ENCODE data around the gene SPTBN1. TPM values are rescaled to one million over a fixed set of nuclear protein-coding genes. Genes with fewer than 3 reads are reported as not detected.

Gene SPTBN1
- total RNA-seq, 1 experiment from 2014 or later: 204 TPM

DNA sequence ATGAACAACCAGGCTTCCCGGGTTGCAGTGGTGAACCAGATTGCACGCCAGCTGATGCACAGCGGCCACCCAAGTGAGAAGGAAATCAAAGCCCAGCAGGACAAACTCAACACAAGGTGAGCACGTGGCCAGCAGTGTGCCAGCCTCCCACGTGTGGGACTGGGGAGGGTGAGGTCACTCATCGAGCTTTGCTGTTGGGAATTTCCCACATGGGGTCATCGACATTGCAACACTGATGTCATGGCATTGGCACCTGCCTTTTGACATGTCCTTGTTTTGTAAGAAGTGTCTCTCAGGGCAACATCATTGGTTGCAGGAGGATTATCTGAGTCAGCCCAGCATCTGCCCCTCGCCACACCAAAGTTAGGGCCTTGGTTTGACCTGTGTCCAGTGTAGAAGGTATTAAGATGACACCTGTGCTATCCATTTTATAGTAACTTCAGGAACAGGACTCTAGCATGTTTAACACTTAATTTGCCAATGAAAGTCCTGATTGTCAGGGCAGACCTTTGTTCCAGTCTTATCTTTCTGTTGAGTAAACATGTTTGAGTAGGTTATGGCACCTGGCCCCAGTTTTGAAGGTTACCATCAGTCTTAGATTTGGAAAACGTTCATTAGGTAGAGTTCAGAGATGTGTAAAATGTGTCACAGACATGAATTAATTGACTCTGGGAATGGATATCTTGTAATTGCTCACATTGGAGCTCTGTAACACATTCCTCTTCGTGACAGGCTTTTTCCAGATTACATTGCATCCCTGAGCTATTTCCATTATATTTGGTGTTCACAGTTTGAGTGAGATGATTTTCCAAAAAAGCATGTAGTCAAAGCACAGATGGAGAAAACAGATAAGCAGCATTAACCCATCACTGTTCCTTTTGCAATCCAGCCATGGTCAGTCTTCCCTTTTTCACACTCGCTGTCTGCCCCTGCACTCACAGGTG is 174.1 kb downstream of the SPTBN1 start:
- ChIA-PET POLR2A (no interaction called here), CTCF (interaction anchor here (1.0 kb wide), 1 partner anchor 35 kb away, joined by 4 read pairs; no protein-coding TSS in a partner anchor)
- H3K9me3 Mint-ChIP-seq: no peaks in the 10 kb centered on the region
- H3K4me1 Mint-ChIP-seq: peaks cover 8% of the 10 kb centered on the region
- DNase-seq (ENCODE audit: low spot score): no peak
- H3K27me3 Mint-ChIP-seq (ENCODE audit: low read depth): no peaks in the 10 kb centered on the region
- H3K27ac Mint-ChIP-seq: no peak overlapping the region
- no peak for ATAC-seq
- H3K4me3 Mint-ChIP-seq: no peak overlapping the region
- peaks cover 86% of the 10 kb centered on the region for H3K36me3 Mint-ChIP-seq
- TF ChIP-seq GABPB1 (CRISPR knock-in tag; IDR thresholded peaks at IDR 0.05): peak; percentile 42; the same call in 1 of the 2 replicates
- TF ChIP-seq, protein P1, sequence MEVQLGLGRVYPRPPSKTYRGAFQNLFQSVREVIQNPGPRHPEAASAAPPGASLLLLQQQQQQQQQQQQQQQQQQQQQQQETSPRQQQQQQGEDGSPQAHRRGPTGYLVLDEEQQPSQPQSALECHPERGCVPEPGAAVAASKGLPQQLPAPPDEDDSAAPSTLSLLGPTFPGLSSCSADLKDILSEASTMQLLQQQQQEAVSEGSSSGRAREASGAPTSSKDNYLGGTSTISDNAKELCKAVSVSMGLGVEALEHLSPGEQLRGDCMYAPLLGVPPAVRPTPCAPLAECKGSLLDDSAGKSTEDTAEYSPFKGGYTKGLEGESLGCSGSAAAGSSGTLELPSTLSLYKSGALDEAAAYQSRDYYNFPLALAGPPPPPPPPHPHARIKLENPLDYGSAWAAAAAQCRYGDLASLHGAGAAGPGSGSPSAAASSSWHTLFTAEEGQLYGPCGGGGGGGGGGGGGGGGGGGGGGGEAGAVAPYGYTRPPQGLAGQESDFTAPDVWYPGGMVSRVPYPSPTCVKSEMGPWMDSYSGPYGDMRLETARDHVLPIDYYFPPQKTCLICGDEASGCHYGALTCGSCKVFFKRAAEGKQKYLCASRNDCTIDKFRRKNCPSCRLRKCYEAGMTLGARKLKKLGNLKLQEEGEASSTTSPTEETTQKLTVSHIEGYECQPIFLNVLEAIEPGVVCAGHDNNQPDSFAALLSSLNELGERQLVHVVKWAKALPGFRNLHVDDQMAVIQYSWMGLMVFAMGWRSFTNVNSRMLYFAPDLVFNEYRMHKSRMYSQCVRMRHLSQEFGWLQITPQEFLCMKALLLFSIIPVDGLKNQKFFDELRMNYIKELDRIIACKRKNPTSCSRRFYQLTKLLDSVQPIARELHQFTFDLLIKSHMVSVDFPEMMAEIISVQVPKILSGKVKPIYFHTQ (CRISPR knock-in tag; IDR thresholded peaks at IDR 0.05): no peak

DNA sequence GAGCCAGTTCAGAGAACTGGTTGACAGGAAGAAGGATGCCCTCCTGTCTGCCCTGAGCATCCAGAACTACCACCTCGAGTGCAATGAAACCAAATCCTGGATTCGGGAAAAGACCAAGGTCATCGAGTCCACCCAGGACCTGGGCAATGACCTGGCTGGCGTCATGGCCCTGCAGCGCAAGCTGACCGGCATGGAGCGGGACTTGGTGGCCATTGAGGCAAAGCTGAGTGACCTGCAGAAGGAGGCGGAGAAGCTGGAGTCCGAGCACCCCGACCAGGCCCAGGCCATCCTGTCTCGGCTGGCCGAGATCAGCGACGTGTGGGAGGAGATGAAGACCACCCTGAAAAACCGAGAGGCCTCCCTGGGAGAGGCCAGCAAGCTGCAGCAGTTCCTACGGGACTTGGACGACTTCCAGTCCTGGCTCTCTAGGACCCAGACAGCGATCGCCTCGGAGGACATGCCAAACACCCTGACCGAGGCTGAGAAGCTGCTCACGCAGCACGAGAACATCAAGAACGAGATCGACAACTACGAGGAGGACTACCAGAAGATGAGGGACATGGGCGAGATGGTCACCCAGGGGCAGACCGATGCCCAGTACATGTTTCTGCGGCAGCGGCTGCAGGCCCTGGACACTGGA is 174.9 kb downstream of the SPTBN1 start:
- H3K4me1 Mint-ChIP-seq: peaks cover 8% of the 10 kb centered on the region
- ChIA-PET POLR2A (no interaction called here), CTCF (interaction anchor here (0.5 to 1.0 kb wide), 2 partner anchors 34 to 107 kb away, joined by 3 to 4 read pairs; no protein-coding TSS in a partner anchor)
- TF ChIP-seq ESRRA (CRISPR knock-in tag; IDR thresholded peaks at IDR 0.05; ENCODE audit: borderline replicate concordance) (no peak), CREM (CRISPR knock-in tag; IDR thresholded peaks at IDR 0.05) (no peak), JAZF1 (CRISPR knock-in tag; IDR thresholded peaks at IDR 0.05) (no peak), JUN (CRISPR knock-in tag; IDR thresholded peaks at IDR 0.05) (no peak), NR2C2 (CRISPR knock-in tag; IDR thresholded peaks at IDR 0.05) (no peak), TEAD1 (CRISPR knock-in tag; IDR thresholded peaks at IDR 0.05) (no peak), OVOL2 (CRISPR knock-in tag; IDR thresholded peaks at IDR 0.05; ENCODE audit: borderline replicate concordance) (no peak), ZNF423 (CRISPR knock-in tag; IDR thresholded peaks at IDR 0.05) (no peak), SMAD4 (CRISPR knock-in tag; IDR thresholded peaks at IDR 0.05) (no peak), FOXK1 (CRISPR knock-in tag; IDR thresholded peaks at IDR 0.05) (no peak)
- TF ChIP-seq, protein P2, sequence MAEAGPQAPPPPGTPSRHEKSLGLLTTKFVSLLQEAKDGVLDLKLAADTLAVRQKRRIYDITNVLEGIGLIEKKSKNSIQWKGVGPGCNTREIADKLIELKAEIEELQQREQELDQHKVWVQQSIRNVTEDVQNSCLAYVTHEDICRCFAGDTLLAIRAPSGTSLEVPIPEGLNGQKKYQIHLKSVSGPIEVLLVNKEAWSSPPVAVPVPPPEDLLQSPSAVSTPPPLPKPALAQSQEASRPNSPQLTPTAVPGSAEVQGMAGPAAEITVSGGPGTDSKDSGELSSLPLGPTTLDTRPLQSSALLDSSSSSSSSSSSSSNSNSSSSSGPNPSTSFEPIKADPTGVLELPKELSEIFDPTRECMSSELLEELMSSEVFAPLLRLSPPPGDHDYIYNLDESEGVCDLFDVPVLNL (CRISPR knock-in tag; IDR thresholded peaks at IDR 0.05; ENCODE audit: borderline replicate concordance, low read depth): no peak
- TF ChIP-seq, protein P3, sequence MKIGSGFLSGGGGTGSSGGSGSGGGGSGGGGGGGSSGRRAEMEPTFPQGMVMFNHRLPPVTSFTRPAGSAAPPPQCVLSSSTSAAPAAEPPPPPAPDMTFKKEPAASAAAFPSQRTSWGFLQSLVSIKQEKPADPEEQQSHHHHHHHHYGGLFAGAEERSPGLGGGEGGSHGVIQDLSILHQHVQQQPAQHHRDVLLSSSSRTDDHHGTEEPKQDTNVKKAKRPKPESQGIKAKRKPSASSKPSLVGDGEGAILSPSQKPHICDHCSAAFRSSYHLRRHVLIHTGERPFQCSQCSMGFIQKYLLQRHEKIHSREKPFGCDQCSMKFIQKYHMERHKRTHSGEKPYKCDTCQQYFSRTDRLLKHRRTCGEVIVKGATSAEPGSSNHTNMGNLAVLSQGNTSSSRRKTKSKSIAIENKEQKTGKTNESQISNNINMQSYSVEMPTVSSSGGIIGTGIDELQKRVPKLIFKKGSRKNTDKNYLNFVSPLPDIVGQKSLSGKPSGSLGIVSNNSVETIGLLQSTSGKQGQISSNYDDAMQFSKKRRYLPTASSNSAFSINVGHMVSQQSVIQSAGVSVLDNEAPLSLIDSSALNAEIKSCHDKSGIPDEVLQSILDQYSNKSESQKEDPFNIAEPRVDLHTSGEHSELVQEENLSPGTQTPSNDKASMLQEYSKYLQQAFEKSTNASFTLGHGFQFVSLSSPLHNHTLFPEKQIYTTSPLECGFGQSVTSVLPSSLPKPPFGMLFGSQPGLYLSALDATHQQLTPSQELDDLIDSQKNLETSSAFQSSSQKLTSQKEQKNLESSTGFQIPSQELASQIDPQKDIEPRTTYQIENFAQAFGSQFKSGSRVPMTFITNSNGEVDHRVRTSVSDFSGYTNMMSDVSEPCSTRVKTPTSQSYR (CRISPR knock-in tag; IDR thresholded peaks at IDR 0.05): no peak
- TF ChIP-seq, protein P4, sequence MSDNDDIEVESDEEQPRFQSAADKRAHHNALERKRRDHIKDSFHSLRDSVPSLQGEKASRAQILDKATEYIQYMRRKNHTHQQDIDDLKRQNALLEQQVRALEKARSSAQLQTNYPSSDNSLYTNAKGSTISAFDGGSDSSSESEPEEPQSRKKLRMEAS (CRISPR knock-in tag; IDR thresholded peaks at IDR 0.05): no peak
- TF ChIP-seq, protein P1 (CRISPR knock-in tag; IDR thresholded peaks at IDR 0.05): no peak
- TF ChIP-seq, protein P5, sequence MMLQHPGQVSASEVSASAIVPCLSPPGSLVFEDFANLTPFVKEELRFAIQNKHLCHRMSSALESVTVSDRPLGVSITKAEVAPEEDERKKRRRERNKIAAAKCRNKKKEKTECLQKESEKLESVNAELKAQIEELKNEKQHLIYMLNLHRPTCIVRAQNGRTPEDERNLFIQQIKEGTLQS (CRISPR knock-in tag; conservative IDR thresholded peaks at IDR 0.05): no peak
- TF ChIP-seq, protein P6, sequence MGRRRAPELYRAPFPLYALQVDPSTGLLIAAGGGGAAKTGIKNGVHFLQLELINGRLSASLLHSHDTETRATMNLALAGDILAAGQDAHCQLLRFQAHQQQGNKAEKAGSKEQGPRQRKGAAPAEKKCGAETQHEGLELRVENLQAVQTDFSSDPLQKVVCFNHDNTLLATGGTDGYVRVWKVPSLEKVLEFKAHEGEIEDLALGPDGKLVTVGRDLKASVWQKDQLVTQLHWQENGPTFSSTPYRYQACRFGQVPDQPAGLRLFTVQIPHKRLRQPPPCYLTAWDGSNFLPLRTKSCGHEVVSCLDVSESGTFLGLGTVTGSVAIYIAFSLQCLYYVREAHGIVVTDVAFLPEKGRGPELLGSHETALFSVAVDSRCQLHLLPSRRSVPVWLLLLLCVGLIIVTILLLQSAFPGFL (CRISPR knock-in tag; IDR thresholded peaks at IDR 0.05; ENCODE audit: borderline replicate concordance): no peak
- TF ChIP-seq, protein P7, sequence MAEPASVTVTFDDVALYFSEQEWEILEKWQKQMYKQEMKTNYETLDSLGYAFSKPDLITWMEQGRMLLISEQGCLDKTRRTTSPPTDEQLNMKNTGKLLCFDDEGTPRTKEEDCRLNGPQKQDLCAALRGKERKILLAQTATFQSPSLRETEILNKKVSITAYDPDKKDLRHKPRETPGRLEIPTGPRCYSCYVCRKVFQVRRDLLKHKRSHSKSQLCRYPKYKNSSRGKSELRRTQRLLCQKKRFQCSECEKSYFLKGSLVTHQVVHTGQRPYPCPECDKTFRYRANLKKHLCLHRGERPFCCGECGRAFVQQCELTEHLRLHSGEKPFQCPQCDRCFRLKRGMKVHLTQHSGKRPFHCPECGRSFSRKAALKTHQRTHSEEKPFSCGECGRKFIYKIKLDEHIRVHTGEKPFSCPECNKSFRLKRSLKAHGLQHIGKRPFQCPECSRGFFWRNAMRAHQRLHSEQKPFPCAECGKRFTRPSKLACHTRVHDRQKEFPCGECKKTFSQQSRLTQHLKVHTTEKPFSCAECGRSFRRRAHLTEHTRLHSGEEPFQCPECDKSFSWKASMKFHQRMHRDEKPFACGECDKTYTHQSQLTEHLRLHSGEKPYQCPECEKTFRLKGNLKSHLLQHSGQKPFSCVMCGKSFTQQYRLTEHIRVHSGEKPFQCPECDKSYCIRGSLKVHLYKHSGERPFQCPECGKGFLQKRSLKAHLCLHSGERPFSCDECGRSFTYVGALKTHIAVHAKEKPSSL (CRISPR knock-in tag; conservative IDR thresholded peaks at IDR 0.05): no peak
- no peak for ATAC-seq
- H3K4me3 Mint-ChIP-seq: no peak overlapping the region
- peaks cover 86% of the 10 kb centered on the region for H3K36me3 Mint-ChIP-seq
- no peak for DNase-seq (ENCODE audit: low spot score)
- H3K27ac Mint-ChIP-seq: no peak overlapping the region
- H3K9me3 Mint-ChIP-seq: no peaks in the 10 kb centered on the region
- no peaks in the 10 kb centered on the region for H3K27me3 Mint-ChIP-seq (ENCODE audit: low read depth)

Data from WTC11 (cell line).